ENCODE data around the gene TBL1X. TPM values are rescaled to one million over a fixed set of nuclear protein-coding genes. Genes with fewer than 3 reads are reported as not detected.

Gene TBL1X
- total RNA-seq, 1 donor from 2014 or later, result 6.5 TPM

GRCh38 chrX:9495496-9495895, 30.6 kb downstream of the TBL1X start:
- no peak for DNase-seq
- Mint-ChIP-seq H3K4me1 (ENCODE audit: low read depth, unreplicated experiment) (no peaks in the 10 kb centered on the region), H3K4me3 (ENCODE audit: unreplicated experiment) (no peak overlapping the region), H3K27me3 (ENCODE audit: unreplicated experiment) (peaks cover 2% of the 10 kb centered on the region), H3K27ac (ENCODE audit: unreplicated experiment) (no peak overlapping the region), H3K9me3 (ENCODE audit: unreplicated experiment) (peaks cover 1% of the 10 kb centered on the region), H3K36me3 (ENCODE audit: unreplicated experiment) (no peaks in the 10 kb centered on the region)
- TF ChIP-seq, protein P1, sequence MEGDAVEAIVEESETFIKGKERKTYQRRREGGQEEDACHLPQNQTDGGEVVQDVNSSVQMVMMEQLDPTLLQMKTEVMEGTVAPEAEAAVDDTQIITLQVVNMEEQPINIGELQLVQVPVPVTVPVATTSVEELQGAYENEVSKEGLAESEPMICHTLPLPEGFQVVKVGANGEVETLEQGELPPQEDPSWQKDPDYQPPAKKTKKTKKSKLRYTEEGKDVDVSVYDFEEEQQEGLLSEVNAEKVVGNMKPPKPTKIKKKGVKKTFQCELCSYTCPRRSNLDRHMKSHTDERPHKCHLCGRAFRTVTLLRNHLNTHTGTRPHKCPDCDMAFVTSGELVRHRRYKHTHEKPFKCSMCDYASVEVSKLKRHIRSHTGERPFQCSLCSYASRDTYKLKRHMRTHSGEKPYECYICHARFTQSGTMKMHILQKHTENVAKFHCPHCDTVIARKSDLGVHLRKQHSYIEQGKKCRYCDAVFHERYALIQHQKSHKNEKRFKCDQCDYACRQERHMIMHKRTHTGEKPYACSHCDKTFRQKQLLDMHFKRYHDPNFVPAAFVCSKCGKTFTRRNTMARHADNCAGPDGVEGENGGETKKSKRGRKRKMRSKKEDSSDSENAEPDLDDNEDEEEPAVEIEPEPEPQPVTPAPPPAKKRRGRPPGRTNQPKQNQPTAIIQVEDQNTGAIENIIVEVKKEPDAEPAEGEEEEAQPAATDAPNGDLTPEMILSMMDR (IDR thresholded peaks at IDR 0.05; ENCODE audit: partially characterized antibody, unreplicated experiment), result no peak

- Mint-ChIP-seq H3K4me1 (ENCODE audit: low read depth, unreplicated experiment) (no peaks in the 10 kb centered on the region), H3K27ac (ENCODE audit: unreplicated experiment) (no peak overlapping the region), H3K9me3 (ENCODE audit: unreplicated experiment) (peaks cover 1% of the 10 kb centered on the region), H3K27me3 (ENCODE audit: unreplicated experiment) (peaks cover 3% of the 10 kb centered on the region), H3K36me3 (ENCODE audit: unreplicated experiment) (no peaks in the 10 kb centered on the region), H3K4me3 (ENCODE audit: unreplicated experiment) (no peak overlapping the region)
- DNase-seq, result no peak
- TF ChIP-seq, protein P1 (IDR thresholded peaks at IDR 0.05; ENCODE audit: partially characterized antibody, unreplicated experiment), result no peak
Measured at GRCh38 chrX:9498236-9498635, 33.4 kb downstream of the TBL1X start.

- Mint-ChIP-seq H3K36me3 (ENCODE audit: unreplicated experiment) (peaks cover 7% of the 10 kb centered on the region), H3K4me3 (ENCODE audit: unreplicated experiment) (no peak overlapping the region), H3K9me3 (ENCODE audit: unreplicated experiment) (no peaks in the 10 kb centered on the region), H3K4me1 (ENCODE audit: low read depth, unreplicated experiment) (no peaks in the 10 kb centered on the region), H3K27me3 (ENCODE audit: unreplicated experiment) (peaks cover 3% of the 10 kb centered on the region), H3K27ac (ENCODE audit: unreplicated experiment) (no peak overlapping the region)
- TF ChIP-seq, protein P1 (IDR thresholded peaks at IDR 0.05; ENCODE audit: partially characterized antibody, unreplicated experiment), result no peak
- no peak for DNase-seq
Measured at GRCh38 chrX:9500584-9500983, 35.7 kb downstream of the TBL1X start.

- TF ChIP-seq, protein P1 (IDR thresholded peaks at IDR 0.05; ENCODE audit: partially characterized antibody, unreplicated experiment), result no peak
- no peak for DNase-seq
- Mint-ChIP-seq H3K4me1 (ENCODE audit: low read depth, unreplicated experiment) (no peaks in the 10 kb centered on the region), H3K36me3 (ENCODE audit: unreplicated experiment) (peaks cover 7% of the 10 kb centered on the region), H3K27ac (ENCODE audit: unreplicated experiment) (no peak overlapping the region), H3K4me3 (ENCODE audit: unreplicated experiment) (no peak overlapping the region), H3K9me3 (ENCODE audit: unreplicated experiment) (no peaks in the 10 kb centered on the region), H3K27me3 (ENCODE audit: unreplicated experiment) (peaks cover 3% of the 10 kb centered on the region)
Measured at GRCh38 chrX:9501362-9501761, 36.5 kb downstream of the TBL1X start.

DNA sequence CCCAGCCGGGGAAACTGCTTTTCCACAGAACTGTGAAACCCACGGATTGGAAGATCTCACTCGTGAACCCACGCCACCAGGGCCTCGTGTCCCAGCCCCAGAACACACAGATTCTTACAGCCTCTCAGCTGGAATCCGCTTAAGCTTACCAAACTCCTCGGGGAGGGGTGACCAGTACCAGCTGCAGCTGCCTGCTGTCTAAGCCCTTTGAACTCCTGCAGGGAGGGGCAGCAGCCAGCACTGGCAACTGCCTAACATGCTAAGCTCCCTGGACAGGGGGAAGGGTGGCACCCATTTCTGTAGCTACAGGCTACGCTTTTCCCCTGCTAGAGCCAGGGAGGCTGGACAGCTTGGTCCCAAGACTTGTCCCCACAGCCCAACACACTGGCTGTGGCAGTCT, 38.4 kb downstream of the TBL1X start:
- H3K36me3 Mint-ChIP-seq (ENCODE audit: unreplicated experiment), result peaks cover 7% of the 10 kb centered on the region
- no peak overlapping the region for H3K27ac Mint-ChIP-seq (ENCODE audit: unreplicated experiment)
- peaks cover 3% of the 10 kb centered on the region for H3K27me3 Mint-ChIP-seq (ENCODE audit: unreplicated experiment)
- H3K9me3 Mint-ChIP-seq (ENCODE audit: unreplicated experiment), result no peaks in the 10 kb centered on the region
- TF ChIP-seq, protein P1 (IDR thresholded peaks at IDR 0.05; ENCODE audit: partially characterized antibody, unreplicated experiment), result no peak
- no peak for DNase-seq
- H3K4me3 Mint-ChIP-seq (ENCODE audit: unreplicated experiment), result no peak overlapping the region
- H3K4me1 Mint-ChIP-seq (ENCODE audit: low read depth, unreplicated experiment), result no peaks in the 10 kb centered on the region
